DND-41 (cell line): ENCODE results near the gene GARNL3.

ENCODE experiments used
- CTCF ChIP-seq: IDR thresholded peaks from 2 replicates; pipeline ENCODE4 v1.5.1; 2012; ENCODE audit warnings: borderline replicate concordance, low read length, moderate library complexity, mild to moderate bottlenecking; ENCODE audit not compliant: poor library complexity, severe bottlenecking; ENCODE audit errors: extremely low read depth
- EZH2 ChIP-seq: IDR thresholded peaks from 3 replicates; pipeline ENCODE4 v1.6.1; 2012; ENCODE audit warnings: borderline replicate concordance, low read depth, mild to moderate bottlenecking, moderate library complexity, low read length, inconsistent platforms; ENCODE audit not compliant: severe bottlenecking

DNA sequence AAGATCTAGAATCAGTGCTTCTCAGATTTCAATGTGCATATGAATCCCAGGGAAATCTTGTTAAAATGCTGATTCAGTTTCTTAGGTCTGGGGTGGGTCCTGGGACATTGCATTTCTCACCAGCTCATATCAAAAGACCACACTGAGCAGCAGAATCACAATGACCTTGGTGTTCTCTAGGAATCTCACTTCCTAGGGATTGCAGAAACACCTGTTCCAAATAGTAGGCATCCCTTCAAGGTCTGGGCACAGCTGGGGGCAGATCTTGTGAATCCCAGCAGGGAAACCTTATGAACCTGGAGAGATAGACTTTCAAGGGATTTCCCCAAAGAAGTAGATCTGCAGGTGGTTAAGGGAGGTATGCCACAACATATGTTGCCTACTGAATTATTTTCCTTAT lies 8.9 kb upstream of the GARNL3 start:
- TF ChIP-seq CTCF (no peak), EZH2 (no peak)
